Mucosa of gallbladder (tissue), 1 donor: ENCODE results near the gene RAET1G. TPM values are rescaled to one million over a fixed set of nuclear protein-coding genes. Genes with fewer than 3 reads are reported as not detected.
"Not testable (repeated sequence)": the region's sequence is repeated elsewhere in the genome, so short reads cannot be mapped to it uniquely, and the experiment has no call there.

Experiments
- DNase-seq: peaks from one replicate; pipeline ENCODE4 v3.0.0-alpha.2; 2020; ENCODE audit warnings: low spot score
- total RNA-seq: library from RNA; stranded (reverse); gene quantifications from one replicate; pipeline ENCODE4 v1.2.1, GENCODE V29; 2021
- donor health status: DM: no; HTN: no; CAD: no.

RAET1G gene, protein sequence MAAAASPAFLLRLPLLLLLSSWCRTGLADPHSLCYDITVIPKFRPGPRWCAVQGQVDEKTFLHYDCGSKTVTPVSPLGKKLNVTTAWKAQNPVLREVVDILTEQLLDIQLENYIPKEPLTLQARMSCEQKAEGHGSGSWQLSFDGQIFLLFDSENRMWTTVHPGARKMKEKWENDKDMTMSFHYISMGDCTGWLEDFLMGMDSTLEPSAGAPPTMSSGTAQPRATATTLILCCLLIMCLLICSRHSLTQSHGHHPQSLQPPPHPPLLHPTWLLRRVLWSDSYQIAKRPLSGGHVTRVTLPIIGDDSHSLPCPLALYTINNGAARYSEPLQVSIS
- total RNA-seq: 0.52 TPM

DNA sequence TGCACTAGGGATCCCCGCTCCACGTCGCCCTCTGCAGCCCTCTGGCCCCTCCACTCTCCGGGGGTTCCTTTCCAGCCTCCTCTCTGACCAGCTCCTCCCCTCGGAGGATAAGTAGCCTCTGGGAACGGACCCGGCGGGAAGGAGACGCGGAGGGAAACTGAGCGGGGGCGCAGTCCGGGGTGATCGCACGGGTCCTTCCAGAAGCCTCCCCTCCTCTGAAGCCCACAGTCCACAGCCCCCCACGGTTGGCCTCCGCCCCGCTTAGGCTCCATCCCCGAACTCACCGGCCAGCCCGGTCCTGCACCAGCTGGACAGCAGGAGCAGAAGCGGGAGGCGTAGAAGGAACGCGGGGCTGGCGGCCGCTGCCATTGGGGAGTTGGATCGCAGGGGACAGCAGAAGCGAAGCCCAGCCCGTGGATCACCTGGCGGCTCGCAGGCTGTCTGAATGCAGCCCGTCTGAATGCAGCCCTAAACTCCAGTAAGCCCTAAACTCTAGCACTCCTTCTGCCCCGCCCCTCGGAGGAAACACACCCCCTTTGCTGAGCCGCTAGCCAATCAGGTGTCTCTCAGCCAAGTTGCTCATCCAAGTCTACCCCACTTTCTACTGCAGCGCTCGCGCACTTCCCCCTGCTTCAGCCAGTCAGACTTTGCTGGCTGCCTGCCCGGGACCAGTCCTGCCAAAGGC is at the start of gene RAET1G:
Gene RAET1G, minus strand, starts transcription at position 480 of the 685 bp plus-strand sequence. Its CDS starts 111 bp downstream, at position 369.
- DNase-seq: peak; percentile 89

DNA sequence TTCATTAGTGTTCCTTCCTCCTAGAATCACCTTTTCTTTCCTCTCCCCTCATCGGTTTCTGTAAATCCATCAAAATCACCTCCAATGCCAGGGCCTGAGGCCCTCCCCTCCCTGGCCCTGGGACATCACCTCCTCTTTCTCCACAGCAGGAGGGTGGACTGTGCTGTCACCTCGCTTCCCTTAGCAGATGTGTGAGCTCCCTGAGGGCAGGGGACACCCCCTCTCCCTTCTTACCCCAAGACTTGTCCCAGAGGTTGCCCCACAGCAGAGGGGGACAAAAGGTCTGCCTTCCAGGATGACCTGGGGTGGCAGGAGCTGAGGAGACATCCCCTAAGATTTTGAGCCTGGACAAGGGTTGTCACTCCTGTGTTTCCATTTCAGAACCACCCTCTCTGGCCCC is 46.7 kb upstream of the RAET1G start:
- no peak for DNase-seq

DNA sequence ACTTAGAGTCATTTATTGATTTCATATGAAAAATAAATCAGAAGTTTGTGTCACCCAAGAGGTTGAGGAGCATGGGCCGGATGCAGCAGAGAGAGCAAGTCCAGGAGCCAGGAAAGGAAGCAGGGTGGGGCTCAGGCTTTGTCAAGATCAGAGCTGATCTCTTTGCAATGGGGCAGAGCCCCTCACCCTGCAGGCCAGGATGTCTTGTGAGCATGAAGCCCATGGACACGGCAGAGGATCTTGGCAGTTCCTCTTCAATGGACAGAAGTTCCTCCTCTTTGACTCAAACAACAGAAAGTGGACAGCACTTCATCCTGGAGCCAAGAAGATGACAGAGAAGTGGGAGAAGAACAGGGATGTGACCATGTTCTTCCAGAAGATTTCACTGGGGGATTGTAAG is 46.0 kb upstream of the RAET1G start:
- DNase-seq: not testable (repeated sequence)

DNA sequence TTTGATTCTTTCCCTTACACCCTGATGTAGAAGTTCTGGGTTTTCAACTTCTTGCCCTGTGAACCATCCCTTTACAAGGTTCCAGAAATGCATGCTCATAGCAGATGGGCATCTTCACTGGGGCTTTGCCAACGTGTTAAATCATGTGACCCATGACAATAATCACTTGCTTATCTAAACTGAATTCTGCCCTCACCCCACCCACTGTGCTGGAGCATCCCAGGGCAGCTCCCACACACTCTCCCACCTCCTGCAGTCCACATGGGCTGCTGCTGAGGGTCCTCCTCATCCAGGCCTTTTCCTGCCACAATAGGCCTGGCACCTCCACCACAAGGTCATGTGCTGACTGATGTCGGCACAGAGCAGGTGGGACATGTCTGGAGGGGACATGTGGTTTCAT is 45.1 kb upstream of the RAET1G start:
- not testable (repeated sequence) for DNase-seq

DNA sequence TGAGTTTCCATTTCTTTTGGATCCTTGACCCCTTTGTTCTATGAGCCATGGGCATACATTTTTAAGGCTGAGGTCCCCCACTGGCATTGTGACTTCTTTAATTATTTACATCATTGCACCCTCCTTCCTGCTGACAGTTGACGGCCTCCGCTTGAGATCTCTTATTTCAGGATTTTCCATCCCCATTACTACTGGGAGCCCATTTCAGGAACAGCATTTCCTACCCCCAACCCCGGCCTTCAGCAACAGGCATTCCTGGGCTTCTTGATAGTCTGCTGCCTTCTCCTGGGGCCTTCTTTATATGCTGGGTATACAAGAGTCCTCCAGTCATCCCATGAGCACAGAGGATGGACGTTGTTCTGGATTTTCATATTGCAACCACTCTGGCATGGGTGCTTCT is 44.7 kb upstream of the RAET1G start:
- no peak for DNase-seq

DNA sequence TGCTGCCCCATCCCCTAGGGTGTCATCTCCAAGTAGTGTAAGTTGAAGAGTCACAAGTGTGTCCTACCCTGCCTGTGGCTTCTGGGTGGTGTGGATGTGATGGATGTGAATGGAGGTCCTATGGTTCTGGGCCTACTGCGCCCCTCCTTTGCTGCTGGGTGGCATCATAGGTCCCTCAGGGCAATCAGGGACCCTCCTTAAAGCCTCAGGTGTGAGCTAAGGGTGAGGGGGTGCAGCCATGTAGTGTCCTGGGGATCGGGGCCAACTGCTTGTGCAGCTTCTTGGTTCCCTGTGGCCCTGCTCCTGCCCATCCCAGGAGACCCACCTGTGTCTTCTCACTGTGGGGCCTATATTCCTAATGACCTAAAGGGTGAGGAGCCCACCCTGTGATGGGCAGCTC is 43.4 kb upstream of the RAET1G start:
- not testable (repeated sequence) for DNase-seq

DNA sequence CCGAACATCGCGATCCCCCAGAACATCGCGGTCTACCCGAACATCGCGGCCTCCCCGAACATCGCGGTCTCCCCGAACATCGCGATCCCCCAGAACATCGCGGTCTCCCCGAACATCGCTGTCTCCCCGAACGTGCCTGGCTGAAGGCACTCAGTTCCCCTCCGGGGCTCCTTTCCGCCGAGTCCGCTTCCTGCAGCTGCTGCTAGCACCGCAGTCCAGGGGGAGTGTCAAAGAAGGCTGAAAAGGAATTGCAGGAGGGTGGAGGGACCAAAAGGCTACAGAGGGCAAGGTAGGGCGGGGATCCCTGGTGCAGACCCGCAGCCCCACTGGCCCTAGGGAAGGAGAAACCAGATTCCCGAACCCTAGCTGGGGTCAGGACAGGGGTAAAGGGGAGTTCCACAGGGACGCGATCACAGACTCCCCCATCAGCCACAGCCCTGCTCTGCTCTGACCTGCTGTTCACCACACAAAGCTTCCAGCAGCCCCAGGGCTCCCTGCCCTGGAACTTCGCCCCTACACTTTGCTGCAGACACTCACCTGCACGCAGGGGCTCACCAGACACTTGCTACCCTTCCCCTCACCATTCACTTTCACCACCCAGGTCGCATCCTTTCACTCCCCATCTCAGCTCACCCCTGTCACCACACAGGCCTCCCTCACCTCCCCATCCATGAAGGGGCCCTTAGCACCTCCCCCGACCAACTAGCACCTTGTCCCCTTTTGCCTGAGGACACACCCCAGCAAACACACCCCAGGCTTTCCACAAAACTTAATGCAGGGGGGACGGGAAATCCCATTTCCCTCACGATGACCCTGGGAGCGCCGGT is 42.5 kb upstream of the RAET1G start:
- no peak for DNase-seq

DNA sequence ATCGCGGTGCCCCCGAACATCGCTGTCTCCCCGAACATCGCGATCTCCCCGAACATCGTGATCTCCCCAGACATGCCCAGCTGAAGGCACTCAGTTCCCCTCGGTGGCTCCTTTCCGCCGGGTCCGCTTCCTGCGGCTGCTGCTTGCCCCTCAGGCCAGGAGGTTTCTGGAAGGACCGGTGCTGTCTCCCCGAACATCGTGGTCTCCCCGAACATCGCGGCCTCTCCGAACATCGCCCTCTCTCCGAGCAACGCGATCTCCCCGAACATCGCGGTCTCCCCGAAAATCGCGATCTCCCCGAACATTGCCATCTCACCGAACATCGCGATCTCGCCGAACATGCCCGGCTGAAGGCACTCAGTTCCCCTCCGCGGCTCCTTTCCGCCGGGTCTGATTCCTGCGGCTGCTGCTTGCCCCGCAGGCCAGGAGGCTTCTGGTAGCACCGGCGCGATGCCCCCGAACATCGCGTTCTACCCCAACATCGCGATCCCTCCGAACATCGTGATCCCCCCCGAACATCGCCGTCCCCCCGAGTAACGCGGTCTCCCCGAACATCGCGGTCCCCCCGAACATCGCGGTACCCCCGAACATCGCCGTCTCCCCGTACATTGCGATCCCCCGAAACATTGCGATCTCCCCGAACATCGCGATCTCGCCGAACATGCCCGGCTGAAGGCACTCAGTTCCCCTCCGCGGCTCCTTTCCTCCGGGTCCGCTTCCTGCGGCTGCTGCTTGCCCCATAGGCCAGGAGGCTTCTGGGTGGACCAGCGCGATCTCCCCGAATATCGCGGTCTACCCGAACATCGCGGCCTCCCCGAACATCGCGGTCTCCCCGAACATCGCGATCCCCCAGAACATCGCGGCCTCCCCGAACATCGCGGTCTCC is 41.6 kb upstream of the RAET1G start:
- no peak for DNase-seq

DNA sequence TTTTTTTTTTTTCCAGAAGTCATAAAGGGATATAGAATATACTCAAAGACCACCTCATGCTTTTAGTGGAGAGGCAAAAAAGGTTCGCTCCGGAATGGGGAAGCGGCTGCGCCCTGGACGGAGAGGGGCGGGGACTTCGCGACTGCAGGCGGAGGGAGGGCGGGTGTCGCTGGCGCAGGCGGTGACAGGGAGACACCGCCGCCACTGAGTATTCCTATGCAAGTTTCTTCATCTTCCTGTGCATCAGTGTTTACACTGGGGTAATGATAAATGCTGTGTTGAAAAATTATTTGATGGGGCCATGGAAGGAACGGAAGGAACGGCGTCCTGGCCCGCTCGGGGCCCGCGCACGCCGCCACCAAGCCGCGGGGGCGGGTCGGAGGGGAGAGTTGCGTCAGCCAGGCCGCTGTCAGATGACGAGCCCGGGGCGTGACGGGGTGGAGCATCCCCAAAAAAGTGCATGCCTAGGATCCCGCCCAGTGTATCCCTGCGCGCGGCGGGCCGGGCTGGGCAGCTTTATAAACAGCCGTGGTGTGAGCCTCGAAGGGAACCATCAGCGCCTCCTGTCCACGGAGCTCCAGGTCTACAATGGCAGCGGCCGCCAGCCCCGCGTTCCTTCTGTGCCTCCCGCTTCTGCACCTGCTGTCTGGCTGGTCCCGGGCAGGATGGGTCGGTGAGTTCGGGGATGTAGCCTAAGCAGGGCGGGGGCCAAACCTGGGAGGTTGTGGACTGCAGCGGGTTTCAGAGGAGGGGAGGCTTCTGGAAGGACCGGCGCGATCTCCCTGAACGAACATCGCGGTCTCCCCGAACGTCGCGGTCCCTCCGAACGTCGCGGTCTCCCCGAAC is 40.8 kb upstream of the RAET1G start, which contains the start of gene ULBP1:
Gene ULBP1, plus strand, starts transcription at position 482 of the 846 bp plus-strand sequence. Its CDS starts 107 bp downstream, at position 589.
- DNase-seq: peak; percentile 65

DNA sequence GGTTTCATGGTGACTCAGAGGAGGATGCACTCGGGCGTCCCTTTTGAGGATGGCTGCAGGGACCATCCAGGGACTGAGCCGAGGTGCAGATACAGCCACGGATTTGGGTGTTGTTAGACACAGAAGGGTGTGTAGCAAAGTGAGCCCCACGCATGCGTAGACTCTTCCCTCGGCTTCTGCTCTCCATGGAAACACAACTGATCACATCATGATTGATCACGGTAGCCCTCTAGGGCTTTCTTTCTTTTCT is 40.2 kb upstream of the RAET1G start:
- no peak for DNase-seq

DNA sequence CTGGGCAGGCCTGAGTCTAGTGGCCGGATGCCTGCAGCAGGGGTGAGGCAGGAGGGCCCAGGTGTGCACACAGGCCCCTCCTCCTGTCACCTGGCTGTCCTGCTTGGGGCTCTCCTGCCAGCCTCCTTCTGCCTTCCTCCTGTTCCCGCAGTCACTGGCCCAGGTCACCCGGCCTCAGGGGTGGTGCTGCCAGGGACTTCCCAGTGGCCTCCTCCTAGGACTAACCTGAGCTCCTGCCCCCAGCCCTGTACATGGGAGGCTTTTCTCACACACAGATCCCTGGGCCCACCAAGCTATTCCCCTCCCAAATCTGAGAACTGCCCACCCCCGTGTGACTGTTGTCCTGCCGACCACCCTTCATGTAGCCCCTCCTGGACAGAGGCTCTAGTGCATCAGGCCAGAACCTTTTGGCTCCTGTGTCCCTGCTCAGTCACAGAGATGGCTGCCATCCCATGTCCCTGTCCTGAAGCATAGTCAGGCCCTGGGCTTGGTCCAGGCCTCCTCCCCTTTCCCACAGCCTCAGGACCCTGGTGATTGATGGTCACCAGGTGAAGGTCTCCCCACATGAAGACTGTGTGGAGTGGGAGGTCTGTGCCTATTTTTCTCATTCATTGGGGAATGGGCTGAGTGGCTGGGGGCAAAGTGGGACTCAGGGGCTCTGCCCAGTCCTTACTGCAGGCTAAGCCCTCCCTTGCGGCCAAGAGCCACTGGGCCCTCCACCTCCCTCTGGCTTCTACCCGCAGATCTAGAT is 39.7 kb upstream of the RAET1G start:
- DNase-seq: no peak

DNA sequence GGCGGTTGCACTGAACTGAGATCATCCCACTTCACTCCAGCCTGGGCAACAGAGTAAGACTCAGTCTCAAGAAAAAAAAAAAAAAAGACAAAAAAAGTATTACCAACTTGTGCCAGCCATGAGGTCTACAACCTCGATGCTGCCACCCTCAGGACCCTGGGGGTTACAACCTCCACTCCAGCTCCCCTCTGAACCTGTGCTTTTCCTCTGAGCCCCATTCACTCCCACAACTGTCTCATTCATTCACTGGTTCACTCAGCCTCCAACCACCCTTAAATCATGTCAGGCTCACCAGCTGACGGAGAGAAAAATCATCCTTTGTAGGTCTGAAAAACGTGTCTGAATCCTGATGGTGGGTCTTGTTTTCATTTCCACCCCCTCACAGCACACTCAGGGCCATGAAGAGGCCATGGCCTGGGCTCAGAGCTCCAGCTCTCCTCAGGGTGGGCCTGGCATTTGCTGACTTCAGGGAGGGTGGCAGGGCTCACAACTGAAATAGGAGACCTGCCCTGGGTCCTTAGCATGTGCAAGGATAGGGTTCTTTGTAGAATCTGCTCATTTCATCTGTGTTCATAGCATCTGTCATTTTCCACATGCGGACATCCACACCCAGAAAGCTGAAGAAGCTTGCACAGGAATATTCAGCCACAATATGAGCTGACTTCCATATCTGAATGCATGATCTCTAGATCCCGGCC is 39.0 kb upstream of the RAET1G start:
- no peak for DNase-seq

DNA sequence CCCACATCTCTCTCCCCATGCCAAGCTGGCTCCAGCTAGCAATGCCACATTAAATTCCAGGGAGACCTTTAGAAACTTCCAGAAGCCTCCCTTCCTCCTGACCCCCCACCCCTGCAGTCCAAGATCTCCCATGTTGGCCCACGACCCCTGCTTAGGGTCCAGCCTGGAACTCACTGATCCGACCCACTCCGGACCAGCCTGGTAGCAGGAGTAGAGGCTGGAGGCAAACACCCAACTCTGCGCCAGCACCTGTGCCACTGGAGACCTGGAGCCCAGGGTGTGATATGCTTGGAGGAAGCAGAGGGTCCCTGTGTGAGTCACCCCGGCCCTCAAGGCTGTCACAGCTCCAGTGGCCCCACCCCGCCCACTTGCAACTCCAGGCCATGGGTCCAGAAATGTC is 37.6 kb upstream of the RAET1G start:
- DNase-seq: no peak

DNA sequence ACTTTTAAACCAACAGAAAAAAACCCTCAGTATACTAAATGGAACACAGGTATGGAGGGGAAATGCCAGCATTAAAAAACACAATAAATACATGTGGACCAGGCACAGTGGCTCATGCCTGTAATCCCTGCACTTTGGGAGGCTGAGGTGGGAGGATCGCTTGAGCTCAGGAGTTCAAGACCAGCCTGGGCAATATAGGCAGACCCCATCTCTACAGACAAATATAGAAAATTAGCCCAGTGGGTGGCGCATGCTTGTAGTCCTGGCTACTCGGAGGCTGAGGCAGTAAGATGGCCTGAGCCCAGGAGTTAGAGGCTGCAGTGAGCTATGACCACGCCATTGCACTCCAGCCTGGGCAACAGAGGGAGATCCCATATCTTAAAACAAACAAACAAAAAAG is 36.9 kb upstream of the RAET1G start:
- not testable (repeated sequence) for DNase-seq

DNA sequence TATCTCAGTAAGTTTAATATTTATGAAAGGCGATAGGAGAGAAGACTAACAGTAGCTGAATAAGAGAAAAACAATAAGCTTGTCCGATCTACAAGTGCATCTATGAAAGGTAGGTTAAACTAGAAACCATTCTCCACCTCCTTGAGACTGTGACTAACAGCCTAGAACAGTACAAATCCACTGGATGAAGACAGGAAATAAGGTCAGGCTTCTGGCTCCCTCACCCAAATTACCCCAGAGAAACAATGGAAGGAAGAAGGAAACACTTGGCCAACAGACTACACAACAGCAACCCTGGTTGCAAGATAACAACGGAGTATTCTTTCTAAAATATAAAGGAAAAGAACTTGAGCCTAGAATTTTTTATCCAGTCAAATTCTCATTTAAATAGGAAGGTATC is 35.2 kb upstream of the RAET1G start:
- not testable (repeated sequence) for DNase-seq

DNA sequence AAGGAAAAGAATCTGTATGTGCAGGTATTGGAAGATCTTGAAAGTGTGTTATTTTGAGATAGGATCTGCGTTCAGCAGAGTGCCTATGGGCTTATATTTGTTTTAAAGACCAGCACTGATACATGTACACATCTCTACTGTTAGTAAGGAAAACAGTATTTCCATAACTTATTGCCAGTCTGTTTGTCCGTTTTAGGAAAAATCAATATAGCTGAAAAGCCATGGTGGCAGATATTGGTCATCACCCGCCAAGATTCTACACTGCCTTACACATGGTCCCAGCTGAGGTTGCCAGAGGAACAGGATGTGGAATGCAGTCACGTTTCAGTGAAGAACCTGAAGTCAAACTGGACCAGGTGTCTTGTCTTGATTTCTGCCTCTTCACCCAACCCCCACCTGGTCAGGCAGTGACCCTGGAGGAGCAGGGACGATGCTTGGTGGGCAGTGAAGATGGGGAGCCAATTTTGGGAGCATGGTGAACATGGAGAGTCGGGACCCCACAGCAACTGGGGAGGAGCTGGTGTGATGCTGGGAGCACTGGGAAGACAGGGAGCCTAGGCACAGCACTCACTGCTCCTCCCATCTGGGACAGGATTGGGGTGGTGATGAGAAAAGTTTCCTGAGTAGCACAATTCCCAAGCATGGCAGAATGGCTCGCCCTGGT is 32.9 kb upstream of the RAET1G start:
- not testable (repeated sequence) for DNase-seq

DNA sequence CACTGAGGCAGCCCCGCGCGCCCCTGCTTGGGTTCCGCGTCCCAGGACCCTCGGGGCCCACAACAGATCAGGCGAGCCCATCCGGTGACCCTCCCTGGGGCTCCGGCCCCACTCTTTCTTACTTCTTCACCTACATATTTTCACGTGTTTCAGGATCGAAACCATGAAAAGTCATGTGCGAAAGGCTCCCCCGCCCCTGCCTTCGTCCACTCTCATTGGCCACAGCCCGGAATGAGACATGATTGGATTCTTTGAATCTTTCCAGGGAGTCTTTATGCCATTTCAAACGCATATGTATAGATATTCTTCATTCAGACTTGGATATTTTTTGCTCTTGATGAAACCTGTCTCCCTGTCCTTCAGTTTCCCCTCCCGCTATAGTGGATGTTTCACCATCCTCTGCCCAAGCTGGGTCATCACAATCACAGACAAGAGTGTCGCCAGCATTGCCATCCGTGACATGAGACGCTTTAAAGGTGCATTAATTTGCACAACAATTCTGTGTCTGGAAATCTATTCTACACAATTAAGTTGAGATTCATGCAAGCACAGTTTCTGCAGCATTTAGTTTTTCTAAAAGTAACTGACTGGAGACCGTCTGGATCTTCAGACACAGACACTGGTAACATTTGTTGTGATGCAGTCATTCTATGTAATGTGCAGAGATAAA is 32.2 kb upstream of the RAET1G start:
- not testable (repeated sequence) for DNase-seq

DNA sequence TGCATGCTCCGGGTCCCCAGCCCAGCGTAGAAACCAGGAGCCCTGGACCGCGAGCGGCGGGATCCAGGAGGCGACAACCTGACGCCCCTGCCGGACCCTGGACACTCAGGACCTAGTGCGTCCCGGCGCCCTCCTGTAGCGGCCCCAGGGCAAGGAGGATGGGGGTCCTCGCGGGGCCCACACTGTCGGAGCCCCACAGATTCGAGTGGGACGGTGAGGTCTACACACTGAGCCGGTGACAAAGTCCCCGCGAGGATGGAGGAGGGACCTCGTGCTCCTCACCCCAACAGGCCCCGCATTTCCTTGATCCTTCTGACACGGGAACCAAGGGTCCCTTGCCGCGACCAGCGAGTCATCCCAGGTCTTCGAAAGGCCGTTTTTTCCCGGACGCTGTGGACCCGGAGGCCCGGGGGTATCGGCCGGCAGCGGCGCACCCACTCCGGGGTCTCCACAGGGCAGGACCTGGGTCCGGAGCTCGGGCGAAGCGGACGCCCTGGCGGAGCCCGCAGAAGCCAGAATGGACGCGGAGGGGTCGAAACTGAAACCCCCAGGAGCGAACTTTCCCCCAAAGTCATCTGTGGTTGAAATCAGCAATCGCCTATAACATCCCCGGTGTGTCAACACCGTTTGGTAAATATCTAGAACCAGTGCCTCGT is 31.5 kb upstream of the RAET1G start:
- not testable (repeated sequence) for DNase-seq
